NCI-H1417 treated with DMSO at 0.1 percent for 48 hours (cell line): Measurements from ENCODE around the gene DOCK1.

Source experiments
- DNase-seq: peaks from one replicate; lab custom pipeline; 2025; lab: John Stamatoyannopoulos, UW

The DOCK1 gene

GRCh38 chr10:127357265-127357664 lies 452.0 kb downstream of the DOCK1 start:
- no peak for DNase-seq

DNA sequence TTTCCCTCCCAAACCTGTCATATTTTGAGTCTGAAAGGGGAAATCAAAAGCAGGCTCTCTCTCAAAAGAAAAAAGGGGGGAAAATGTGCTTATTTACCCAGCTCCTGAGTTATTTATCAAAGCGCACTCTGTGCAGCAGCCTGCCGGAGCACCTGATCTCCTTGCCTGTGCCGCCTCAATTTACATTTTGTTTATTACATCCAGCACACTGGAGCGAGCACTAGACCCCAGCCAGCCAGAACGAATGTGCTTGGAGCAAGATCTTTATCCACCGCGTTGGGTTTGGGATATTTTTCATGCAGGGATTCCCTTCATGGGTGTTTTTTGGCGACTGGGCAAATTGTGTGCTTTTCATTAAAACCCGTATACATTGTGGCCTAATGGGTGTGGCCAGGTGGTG lies 453.1 kb downstream of the DOCK1 start:
- no peak for DNase-seq

DNA sequence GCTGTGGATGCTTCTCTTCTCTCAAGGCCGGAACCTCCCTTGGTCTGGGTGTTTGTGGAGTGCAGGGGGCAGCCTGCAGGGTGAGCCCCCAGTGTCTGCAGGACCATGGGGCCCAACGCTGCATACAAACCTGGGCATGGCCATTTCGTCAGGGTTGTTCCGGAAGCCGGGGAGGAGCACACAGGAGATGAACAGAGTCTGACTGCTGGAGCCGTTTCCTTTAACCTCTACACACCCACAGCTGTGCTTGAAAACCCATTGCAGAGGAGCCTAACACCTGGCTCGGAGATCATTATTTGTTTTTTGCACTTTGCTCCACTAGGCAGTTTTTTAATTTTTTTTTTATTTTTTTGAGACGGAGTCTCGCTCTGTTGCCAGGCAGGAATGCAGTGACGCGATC lies 458.8 kb downstream of the DOCK1 start:
- DNase-seq, result no peak

GRCh38 chr10:127368101-127368500 lies 462.9 kb downstream of the DOCK1 start:
- DNase-seq, result no peak

DNA sequence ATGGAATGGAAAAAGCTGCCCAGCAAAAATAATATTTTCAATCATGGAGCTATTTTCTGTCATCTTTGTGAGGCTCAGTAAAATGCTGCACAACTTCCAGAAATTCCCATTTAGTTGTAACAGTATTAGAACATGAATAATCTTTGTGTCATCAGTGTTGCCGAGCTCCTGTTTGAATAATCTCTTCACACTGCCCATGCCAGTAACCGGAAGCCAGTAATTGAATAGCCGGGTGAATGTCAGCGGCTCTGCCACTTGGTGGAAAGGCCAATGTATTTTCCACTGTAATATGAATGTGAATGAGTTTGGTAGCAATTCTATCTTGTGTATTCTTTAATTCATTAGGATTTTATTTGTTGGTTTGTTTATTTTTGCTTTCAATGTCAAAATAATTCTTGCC lies 463.7 kb downstream of the DOCK1 start:
- DNase-seq, result no peak

DNA sequence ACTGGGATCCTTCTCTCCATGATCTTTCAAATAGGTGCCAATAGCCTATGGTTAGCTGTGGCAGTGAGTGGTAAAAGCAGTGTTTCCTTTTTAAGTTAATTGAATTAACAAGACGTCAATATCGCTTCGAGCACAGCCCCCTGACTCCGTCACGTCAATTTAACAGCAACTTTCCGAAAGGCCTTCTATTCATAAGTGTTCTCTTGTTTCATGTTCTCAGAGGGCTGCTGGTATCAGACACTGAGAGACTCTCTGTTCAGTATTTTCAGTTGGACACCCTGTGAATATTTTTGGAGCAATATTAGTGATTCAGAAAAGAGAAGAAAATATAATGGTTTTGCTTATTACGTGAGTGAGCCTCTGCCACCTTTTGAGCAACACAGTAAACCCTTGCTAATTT lies 465.4 kb downstream of the DOCK1 start:
- no peak for DNase-seq

DNA sequence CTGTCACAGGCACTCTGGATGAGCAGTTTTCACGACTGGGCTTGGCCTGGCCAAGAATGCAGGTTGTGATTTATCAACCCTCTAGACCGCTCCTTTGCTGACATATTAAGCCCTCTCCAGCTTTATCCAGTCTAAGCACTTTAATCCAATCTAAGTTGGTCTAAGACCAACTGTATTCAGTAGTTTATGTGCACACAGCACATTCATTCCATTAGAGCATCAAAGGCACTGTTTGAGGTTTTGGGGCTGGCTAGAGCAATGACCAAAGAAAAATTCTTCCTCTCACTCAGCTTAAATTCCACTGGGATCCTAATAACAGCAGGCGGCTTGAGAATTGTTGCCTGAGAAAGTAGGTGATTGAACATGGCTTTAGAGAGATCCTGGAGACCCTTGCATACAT lies 467.1 kb downstream of the DOCK1 start:
- DNase-seq, result no peak

DNA sequence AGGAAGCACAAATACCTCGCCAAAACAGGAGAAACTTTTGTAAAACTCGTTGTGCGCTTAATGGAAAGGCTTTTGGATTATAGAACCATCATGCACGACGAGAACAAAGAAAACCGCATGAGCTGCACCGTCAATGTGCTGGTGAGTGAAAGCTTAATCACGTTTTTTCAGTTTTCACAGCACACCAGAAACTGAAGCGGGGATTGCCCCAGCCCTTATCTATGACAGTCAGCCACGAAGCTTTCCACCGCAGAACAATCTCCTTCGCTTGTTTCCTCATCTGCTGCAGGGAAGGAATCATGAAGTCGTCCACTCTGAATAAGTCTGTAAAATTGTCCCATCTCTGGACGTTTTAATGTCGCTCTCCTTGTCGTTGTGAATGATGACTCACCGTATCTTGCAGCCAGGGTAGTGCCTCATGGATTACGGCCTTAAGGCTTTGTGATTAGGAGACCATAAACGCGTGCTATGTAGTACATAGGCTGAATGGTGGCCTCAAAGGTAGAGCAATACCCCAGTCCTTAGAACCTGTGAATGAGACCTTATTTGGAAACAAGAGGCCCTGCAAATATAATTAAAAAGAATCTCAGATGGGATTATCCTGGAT lies 468.9 kb downstream of the DOCK1 start:
- no peak for DNase-seq

DNA sequence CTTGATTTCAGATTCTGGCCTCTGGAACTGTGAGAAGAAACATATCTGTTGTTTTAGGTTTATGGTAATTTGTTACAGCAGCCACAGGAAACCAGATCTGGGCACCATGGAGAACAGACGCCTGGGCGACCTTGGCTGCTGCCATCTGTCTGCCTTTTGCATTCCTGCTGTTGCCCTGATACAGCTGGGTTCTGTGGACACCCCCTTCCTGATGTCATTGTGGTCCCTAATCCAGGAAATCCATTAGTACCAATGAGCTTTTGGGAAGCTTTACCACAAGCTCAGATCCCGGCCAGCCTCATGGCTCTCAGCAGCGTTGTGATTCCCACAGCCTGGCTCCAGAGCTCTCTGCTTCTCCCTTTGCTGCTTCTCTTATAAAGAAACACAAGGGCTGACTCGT lies 469.7 kb downstream of the DOCK1 start:
- DNase-seq, result no peak

- no peak for DNase-seq
Observed at GRCh38 chr10:127375461-127375860, 470.2 kb downstream of the DOCK1 start.

GRCh38 chr10:127376071-127376470 lies 470.8 kb downstream of the DOCK1 start:
- DNase-seq, result no peak

- DNase-seq, result no peak
Observed at GRCh38 chr10:127378628-127379027, 473.4 kb downstream of the DOCK1 start.

- no peak for DNase-seq
Observed at GRCh38 chr10:127384532-127384931, 479.3 kb downstream of the DOCK1 start.

GRCh38 chr10:127385066-127385465 lies 479.8 kb downstream of the DOCK1 start:
- no peak for DNase-seq

DNA sequence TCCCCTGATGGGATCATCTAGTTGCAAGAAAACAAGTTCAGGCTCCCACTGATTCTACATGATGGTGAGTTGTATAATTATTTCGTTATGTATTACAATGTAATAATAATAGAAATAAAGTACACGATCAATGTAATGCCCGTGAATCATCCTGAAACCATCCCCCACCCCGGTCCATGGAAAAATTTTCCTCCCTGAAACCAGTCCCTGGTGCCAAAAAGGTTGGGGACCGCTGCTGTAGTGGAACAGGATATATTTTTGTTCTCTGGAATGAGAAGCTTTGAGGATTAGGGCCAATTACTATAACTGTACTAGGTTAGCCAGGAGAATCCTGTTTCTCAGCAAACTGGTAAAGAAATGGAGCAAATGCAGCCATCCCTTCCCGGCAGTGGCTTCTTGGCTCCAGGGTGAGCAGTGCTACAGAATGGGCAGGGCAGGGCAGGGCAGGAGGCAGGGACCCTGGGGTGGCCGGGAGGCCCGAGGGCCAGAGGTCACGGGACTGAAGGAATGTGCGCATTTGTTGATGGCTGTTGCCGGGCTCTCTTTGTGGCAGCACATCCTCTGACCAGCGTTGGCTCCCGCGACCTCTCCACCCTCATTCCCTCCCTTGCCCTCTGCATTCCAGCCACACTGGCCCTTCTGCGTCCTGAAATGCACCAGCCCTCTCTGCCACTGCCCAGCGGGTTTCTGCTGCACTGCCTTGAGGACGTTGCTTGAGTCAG lies 481.5 kb downstream of the DOCK1 start:
- DNase-seq, result no peak

DNA sequence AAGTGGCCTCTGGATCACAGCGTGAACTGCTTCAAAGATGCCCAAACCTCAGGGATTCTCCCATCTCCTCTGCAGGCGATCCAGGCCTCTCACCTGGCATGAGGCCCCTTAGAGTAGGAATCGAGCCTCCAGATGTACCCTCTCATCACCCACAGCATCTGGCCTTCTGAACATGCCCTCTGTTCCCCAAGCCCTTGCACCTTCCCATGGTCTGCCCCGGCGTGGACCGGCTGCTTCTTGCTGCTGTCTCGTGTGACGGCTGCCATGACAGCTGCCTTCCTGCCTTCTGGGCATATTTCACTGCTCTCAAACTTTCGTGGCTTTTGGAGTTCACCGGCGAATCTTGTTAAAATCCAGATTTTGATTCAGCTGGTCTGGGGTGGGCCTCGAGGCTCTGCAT lies 486.6 kb downstream of the DOCK1 start:
- DNase-seq, result no peak

- no peak for DNase-seq
Observed at GRCh38 chr10:127392351-127393235, 487.4 kb downstream of the DOCK1 start.

DNA sequence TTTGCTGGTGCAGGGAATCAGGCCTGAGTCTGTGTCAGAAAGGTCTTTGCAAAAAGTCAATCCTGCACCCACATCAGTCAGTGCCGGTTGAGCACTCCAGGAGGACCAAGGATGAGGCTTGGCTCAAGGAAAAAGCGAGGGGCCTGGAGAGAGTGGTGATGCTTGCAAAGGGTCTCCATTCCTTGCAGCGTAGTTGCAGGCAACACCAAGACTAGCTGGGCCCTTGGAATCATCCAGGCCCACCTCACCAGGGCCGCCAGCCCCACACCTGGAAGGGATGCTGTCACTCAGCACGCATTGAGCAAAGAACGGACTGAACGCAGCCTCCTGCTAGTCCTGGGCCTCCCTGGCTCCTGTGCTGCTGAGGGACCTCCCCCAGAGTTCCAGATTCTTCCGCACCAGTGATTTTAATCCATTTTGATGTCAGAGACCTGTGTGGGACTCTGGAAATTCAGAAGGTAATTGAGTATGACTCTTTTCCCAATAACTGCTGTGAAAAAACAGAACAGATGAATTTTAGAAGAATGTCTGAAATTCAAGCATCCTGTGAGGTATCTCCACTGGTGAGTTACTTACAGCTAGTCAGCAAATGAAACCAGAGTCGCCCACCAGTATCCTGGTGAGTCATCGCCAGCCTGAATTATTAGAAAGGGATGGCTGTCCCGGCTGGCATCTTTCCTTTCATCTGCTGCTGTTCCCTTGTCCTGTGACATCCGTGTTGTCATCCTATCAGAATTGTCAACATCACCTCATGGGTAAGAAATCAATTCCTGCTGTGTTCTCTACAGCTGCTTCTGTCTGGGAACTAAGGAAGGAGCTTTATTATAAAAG lies 493.1 kb downstream of the DOCK1 start:
- no peak for DNase-seq

GRCh38 chr10:127398971-127399365 lies 493.7 kb downstream of the DOCK1 start:
- no peak for DNase-seq

- DNase-seq, result no peak
Observed at GRCh38 chr10:127399668-127400067, 494.4 kb downstream of the DOCK1 start.

DNA sequence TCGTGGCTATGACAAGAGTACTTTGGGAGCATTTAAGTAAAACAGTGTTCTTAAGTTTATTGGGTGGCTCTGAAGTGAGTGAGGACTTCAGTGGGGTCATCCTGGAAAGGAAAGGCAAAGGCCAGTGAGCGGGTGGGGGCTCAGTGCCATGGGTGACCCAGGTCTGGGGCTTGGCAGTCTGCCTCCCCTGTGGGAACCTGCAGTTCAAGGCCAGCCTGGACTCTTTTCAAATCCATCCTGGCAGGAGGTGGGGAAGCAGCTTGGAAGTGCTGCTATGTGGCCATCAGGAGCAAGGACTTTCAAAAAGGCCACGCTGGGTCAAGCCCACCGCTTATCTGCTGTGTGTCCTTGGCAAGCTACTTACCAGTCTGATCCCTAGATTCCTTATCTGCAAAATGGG lies 495.0 kb downstream of the DOCK1 start:
- no peak for DNase-seq
